Effector CD4-positive, alpha-beta T cell (primary cell): Measurements from ENCODE around the gene COL4A1.

Experiments used
- DNase-seq: peaks from one replicate; pipeline ENCODE4 v3.0.0-alpha.2; 2020

Gene COL4A1

DNA sequence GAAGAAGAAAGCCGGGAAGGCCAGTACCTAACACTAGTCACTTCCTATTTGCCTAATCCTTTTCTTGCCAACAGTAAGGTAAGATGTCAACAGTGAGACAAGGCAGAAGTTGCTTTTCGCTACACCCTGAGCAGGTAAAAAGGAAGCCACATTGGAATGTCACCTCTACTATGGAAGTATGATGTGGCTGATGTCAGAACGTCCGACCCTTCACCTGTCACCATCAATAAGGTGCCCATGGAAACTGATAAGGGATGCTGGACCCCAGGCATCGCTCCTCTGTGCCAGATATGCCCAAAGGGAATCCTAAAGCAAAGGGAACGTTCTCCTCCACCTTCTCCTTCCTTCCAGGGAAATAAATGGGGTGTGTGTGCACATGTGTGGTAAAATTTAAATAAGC is 34.3 kb downstream of the COL4A1 start:
- no peak for DNase-seq

DNA sequence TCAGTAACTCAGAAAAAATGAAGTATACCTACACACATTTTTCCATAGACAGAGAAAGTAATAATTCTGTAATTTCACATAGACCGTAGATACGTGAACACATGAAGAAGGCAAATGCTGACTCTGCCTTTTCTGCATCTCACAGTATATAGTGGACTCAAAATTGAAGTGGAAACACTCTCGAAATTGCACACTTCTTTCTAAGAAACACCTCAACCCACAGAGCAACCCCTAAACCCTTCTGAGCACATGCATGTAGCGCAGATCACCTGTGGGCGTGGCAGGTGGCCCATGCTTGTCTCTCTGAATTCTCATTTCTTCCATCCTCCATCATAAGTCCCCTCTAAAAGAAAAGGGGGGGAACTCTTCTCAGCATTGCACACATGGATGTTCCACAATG is 34.7 kb downstream of the COL4A1 start:
- no peak for DNase-seq

DNA sequence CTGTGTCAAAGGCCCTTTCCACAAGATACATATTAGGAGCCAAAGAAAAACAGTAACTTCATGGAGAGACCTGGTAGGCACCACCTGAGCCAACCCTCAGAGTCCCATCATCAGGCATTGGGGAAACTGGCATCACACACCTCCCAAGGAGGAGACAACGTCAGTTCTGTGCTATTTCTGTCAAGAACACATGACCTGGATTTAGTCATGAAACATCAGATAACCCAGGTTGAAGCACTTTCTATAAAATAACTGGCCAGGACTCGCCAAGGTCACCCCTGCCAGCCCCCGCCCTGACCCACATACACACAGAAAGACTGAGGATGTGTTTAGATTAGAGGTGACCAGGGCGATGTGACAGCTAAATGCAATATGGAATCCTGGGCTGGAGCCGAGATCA is 35.6 kb downstream of the COL4A1 start:
- no peak for DNase-seq

DNA sequence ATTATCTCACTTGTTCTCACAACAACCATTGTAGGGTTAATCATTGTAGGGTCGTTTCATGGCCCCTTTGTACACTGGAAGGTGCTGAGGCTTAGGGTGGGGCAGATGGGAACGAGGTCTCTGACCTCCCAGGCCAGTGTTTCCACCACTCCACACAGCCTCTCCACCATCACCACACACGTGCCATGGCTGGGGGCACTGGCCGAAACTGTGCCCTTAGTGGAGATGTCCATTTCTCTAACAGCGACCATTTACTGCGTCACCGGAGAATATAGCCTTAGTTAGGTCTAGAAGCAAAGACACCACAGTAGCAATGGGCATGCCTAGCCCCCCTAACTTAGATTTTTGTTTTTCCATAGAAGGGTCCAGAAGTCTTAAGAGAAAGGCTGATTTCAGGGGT is 36.5 kb downstream of the COL4A1 start:
- DNase-seq, result no peak

DNA sequence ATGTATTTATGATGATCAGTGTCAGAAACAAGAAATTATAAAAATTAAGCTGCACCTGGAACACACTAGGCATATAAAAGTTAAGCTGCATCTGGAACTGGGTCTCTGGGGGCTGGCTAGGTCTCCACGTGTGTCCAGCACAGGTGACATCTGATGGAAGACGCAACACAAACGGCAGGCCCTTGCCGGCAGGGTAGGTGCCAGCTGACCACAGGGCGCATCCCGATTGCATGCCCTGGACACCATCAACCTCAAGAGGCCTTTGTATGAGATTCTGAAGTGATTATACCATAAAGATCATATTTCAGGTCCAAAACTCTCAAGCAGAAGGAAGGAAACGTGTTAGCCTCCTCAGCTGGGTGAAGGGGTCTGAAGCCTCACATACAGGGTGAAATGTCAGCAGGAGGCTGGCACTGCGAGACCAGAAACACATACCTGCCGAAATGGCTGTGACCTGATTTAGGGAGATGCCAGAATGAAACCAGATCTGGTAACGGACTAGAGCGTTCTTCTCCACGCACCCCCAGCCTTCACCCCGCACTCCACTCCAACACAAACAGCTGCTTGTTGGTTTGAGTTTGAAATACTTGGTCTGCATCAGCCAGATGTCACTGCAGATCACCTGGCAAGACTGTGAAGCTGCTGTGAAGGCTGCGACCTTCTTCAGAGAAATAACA is 37.3 kb downstream of the COL4A1 start:
- DNase-seq, result no peak

DNA sequence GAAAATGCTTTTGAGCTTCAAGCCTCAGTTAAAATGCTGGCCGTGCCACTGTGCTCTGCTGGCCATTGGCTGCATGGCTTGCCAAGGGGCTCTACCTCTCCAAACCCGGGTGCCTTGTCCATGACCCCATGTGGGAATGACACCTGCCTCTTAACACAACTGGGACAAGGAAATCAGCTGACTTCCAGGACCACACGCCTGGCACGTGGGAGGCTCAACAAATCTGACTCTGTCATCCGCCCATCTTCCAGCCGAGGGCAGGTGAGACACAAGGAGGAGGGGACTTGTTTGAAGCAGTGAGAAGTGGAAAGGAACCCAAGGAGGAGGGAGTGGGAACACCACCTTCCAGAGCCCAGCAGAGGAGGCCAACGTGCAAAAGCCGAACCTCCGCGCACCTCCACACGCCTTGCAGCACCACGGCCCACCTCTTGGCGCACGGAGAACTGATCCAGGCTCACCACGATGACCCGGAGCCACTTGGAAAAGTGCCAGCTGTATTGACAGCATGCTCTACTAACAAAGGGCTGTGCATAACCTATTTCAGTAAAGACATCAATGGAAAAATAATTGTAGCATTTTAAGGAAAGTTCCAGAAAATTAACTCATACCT is 38.3 kb downstream of the COL4A1 start:
- no peak for DNase-seq

DNA sequence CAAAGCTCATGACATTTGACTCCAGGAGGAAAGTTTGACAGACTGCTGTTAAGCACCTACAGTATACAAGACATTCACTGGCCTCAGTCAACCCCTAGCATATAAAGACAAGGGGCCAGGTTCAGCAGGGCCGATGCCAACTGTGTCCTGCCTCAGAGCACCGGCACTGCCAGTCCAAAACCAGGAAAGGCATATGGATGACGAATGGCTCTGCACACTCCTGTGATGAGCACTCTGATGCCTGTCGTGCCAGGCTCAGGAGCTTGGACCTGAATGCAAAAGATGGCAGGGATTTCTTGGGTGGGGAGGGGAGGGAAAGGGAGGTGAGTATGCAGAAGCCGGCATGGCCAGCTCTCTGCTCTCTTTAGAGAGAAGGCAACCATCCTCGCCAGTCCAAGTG is 38.9 kb downstream of the COL4A1 start:
- DNase-seq, result no peak

DNA sequence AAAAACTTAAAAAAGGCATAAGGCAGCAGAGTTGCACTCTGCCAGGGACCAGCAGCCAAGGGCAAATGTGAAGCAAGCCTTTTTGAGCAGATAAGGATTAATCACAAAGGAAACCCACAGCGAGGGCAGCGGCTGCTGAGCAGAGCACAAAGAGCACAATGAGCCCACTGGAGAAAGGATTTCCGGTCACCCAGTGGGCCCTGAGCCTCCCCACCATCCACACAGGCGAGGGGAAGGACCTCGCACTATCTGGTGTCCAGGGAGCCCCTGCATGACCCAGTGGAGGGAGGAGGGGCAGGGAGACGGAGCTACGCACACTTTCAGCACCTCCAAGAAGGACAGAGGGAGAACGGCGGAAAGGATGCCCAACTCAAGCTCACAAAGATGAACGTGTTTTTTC is 40.0 kb downstream of the COL4A1 start:
- DNase-seq, result no peak

DNA sequence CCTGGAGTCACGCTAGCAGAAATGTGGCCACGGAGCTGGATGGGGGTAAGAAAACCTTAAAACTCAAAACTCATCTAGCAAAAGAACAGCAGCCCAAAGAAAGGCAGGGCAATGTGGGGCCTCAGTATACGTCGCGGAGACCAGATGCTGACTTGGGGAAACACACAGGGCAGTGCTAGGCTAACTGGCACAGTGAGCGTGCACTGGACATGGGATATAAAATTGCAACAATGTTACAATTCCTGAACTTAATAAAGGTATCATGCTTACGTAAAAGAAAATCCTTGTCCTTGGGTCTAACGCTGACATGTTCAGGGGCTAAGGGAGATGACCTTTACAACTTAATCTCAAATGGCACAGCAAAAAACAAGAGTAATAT is 40.5 kb downstream of the COL4A1 start:
- DNase-seq, result no peak

DNA sequence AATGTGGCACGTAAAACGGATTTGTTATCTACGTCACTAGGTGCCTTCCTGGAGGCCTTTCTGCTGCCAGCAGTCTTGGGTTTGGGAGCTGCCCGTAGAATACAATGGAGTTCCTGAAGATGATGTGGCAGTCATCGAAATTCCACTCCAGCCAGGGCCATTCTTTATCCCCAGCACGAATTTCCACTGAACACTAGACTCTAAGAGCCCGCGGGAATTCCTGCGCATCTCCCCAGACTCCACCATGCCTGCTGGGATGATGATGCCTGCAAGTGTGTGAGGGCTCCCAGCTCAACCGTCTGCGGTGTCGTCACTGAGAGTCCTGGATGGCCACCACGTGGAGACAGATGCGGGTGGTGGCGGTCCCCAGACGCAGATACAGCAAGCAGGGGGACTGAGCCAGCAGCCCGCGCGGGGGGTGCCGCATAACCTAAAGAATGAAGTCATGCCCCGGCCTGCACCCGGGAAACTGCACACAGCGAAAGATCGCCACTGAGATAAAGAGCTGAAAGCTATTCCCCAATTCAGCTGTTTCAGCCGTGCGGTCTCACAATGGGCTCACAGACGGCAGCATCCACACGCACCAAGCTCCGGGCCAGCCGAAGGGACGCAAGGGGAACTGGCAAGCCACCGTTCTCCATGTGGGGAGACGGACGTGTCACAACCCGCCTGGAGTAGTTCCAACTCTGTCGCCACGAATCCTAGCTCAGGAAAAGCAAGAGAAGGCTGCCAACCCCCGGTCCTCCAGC is 41.1 kb downstream of the COL4A1 start:
- DNase-seq, result no peak

DNA sequence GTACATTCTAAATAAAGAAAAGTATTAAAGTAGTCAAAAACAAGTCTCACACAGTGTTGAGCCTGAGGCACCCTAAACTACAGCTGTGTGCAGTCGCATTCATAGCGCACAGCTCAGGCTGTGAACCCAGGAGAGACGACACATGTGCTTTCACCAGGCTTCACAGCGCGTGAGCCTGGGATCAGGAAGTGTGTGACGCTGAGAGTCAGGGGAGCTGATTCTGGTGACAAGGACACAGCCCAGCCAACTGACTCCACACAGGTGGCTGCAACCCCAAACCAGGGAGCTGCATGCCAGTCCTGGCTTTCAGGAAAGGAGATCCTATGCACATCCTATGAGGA is 41.6 kb downstream of the COL4A1 start:
- DNase-seq, result no peak

DNA sequence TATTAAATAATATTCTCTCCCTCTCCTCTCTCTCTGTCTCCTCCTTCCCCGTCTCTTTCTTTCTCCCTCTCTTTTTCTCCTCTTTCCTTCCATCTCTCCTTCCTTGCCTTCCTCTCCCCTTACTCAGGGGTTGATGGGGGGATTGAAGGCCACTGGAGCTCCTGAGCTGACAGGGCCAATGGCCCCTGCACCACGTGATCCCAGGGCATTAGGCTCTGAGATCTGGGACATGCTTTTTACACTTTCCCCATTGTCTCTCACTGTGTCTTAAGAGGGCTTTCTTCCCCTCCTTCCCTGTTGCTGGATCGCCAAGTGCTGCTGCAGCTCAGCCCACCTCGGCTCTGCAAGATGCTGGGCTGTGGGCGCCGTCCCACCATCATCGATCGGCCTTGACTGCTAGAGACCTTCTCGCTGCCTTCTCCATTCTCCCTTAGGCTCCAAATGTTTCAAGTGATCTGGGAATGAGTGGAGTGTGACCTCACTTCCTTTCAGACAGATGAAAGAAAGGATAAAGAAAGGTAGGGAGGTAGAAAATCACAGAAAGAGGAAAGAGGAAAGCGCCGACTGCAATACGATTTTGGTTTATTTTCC is 42.2 kb downstream of the COL4A1 start:
- DNase-seq, result no peak

DNA sequence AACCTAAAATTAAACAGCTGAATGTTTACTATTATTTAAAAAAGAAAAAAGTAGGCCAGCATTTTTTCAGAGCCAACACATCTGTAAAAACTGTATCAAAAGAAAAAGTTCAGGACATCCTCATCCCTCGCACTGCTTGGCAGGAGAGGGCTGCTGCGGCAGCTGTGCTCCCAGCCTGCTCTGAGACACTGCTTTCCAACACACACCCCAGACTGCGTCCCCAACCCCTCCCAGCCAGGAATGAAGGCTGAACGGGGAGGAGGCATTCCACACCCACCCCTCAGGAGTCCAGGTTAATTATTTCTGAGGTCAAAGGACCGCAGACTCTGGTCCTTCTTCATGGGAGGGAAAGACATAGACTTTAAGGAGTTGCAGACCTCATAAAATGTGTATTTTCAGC is 43.1 kb downstream of the COL4A1 start:
- DNase-seq, result no peak

DNA sequence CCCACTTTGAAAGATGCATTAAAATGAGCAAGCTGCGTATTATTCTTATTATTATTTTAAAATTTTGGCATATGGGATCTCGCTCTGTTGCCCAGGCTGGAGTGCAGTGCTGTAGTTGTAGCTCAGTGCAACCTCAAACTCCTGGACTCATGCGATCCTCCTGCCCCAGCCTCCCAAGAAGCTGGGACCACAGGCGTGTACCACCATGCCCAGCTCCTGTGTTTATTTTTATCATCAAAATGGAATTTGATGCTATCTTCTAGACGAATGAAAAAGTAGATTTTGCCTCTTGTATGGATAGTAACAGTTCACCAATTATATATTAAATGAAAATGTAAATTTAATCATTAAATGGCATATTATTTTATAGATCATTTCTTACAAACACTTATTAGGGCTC is 43.6 kb downstream of the COL4A1 start:
- DNase-seq, result no peak

DNA sequence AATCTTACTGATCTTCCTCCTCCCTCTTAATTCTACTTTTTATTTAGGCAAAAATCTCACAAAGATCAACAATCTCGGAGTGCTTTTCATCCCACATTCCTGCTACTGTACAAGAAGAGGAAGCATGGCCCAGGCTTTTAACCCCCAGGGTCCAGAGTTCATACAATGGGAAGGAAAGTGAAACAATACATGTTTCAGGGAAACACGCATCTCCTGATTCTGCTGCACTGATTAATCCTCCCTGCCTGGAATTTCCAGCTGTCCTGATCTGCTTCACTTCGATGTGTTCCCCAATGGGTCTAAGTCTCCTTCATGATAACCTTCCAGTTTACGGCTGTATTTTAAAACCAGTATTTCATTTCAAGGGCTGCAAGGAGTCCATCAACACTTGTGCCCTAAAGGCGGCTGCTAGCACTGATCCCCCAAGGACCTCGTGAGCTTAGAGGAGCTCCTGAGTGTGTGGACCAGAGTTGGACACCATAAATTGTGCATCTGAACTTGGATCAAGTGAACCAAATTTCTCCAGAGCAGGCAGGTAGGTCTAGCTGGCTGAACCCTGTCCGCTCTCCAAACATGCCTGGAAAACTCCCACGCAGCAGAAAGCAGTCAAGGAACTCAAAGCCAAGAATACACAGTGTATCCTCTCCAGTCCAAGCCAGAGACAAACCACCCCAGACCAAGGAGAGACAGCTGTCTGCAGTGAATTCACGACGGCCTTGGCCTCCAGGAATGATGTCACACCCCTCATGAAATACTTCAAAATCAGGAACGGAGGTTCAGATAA is 44.3 kb downstream of the COL4A1 start:
- no peak for DNase-seq

DNA sequence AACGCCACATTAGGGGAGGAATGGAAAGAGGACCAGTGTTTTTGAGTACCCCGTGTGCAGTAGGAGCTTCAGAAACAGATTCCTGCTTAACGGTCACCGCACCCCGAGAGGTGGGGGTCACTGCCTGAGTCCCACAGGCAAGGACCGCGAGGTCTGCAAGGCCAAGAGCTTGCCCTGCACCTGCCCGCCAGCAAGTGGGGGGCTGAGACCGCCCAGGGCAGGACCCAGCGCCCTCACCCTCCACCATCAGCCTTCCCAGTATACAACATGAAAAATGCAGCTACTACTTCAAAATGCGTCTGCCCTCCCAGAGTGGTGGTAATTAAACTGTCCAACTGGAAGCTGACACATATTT is 44.9 kb downstream of the COL4A1 start:
- no peak for DNase-seq

DNA sequence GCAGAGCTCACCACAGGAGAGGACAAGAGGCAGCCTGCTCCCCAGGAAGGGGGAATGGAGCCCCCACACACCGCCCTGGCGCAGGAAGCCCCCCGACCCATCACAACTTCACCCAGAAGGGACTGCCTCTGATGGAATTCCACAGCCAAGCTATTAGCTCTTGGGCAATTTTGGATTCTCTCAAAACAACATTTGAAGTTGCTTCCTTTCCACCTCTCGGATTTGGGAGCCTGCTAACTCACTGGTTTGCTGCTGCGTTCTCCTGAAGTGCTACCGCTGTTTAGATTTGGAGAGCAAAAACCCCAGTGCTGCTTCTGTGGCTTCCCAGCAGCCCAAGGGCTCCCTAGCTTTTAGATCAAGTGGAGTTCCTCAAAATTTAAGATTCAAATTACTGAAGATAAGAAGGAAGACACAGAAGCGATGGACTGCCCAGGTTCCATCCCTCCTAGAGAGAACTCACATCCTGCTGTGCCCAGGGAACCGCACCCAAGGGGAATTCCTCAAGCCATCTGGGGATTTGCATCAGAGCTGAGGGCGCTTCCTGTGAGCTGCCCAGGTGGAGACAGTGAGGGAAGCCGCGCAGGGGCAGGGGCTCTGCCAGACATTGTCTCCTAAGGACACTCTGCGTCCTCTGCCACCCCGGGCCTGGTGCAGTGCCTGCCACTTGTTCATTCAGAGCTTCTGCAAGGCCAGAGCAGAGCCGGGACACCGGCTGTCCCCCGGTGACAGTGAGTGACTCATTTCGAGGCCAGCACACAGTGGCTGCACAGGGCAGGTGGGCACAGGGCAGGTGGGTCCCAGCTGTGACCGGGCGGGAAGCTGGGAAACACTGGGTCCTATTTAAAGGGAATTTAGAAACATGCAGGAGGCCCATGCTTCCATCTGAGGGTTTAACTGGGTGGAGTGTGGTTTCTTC is 45.5 kb downstream of the COL4A1 start:
- no peak for DNase-seq

DNA sequence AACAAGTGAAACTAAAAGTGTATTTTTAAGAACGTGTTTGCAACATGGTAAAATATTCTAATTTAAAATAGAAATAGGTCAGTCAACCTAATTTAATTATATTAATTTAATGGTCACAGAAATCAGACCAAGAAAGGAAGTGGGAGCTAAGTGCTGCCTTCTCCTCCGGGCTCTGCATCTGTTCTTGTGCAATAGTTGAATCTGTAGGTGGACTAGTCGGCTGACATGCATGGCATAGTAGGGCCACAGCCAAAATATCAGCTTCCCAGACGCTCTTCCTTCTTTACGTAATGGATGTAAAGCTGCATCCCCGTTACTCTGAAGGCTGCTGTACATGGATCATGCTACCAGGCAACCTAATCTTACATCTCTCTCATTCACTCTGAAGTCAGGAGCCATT is 47.3 kb downstream of the COL4A1 start:
- no peak for DNase-seq

DNA sequence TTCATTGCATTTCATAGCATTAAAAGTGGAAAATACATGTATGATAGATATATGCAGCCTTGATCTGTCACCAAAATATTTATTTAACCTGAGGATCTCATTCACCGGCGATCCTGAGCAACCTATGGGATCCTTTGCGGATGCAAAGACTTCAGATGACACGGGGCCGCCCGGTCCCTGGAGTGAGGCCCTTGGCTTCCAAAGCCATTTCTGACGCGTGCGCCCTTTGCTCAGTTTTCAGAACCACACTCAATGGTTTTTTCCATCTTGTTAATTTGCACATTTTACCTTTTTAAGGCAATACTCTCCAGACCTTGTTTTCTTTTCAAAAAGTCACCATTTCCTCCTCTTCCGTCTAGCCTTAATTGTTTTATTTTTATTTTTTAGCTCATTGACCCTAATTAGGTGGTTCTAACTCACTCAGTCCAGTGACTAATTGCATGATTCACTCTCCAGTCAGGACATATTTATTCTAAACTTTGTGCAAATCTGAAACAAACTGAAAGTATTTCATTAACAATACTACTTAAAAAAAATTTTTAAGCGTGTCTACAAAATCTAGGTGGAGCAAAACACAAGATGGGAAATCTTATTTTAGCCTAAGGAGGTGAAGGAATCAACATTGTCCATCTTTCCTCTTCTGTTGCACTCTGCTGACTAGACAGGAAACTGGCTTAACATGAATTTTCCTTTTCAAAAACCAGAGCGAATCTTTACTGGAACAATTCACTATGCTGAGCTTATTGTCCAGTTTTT is 47.9 kb downstream of the COL4A1 start:
- no peak for DNase-seq

DNA sequence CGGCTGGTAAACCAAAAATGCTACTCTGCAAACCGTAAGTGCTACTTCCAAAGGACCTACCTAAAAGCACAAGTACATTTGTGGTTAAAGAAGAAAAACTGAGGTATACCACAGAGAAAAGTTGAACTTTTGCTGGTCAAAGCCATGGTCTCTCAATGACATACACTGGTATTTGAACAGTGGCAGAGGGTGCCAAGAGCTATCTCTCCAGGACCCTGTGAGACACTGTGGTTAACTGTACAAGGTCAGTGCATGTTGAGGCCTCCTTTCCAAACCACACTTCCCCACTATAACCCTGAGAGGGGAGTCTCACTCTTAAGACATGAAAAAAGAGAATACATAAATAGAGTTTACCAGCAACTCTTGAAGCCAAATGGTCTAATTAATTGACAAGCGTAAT is 49.5 kb downstream of the COL4A1 start:
- DNase-seq, result no peak

DNA sequence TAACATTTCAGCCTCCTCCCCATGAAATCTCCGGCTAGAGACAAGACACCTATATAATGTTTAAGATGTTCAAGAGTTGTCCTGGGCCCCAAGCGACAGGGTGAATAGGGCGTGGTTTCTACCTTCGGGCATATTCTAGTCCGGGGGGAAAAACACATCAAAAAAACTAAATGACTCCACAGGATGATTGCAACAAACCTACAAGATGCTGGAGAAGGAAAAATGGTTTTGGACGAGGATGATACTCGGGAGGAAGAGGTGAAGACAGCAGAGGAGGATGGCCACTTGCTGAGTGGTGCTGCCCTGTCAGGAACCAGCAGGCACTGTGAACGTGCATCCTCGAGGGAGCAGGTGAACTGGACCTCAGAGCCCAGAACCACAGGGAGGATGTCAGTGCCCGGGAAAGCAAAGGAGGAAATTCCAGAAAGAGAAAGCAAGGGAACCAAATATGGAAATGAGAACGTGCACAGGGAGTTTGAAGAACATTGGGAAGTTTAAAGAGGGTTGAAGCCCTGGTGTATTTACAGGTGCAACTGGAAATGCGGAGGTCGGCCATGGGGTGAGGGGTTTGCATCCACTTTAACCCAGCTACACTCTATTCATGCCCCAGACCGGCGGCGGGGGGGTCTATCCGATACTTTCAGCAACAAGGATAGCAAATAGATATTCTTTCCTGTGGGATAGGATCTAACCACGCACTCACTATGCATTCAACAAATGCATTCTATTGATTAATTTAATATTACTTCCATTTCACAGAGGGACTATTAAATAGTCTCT is 50.6 kb downstream of the COL4A1 start:
- no peak for DNase-seq
